Raji (cell line): Measurements from ENCODE around the gene PLIN4.

Experiments
- POLR2A ChIP-seq: IDR thresholded peaks from 2 replicates; pipeline ENCODE4 v1.6.1; 2011; ENCODE audit warnings: low read depth, low read length, control low read depth; ENCODE audit not compliant: insufficient read depth

PLIN4 gene

GRCh38 chr19:4553092-4553695, 34.9 kb upstream of the PLIN4 start:
- TF ChIP-seq POLR2A, result no peak

GRCh38 chr19:4552525-4552819, 34.2 kb upstream of the PLIN4 start:
- TF ChIP-seq POLR2A, result no peak

GRCh38 chr19:4550479-4551050, 32.3 kb upstream of the PLIN4 start:
- TF ChIP-seq POLR2A, result no peak

- no peak for TF ChIP-seq POLR2A
These were observed 31.7 kb upstream of the PLIN4 start for GRCh38 chr19:4550018-4550417.

- no peak for TF ChIP-seq POLR2A
These were observed 29.9 kb upstream of the PLIN4 start for GRCh38 chr19:4548238-4548584.

GRCh38 chr19:4547303-4548237, 29.3 kb upstream of the PLIN4 start:
- TF ChIP-seq POLR2A, result no peak

- no peak for TF ChIP-seq POLR2A
These were observed 25.8 kb upstream of the PLIN4 start for GRCh38 chr19:4543842-4544647.

GRCh38 chr19:4542896-4543841, 24.9 kb upstream of the PLIN4 start:
- no peak for TF ChIP-seq POLR2A

GRCh38 chr19:4541114-4541805, 23.0 kb upstream of the PLIN4 start:
- TF ChIP-seq POLR2A, result no peak

GRCh38 chr19:4539693-4540581, 21.7 kb upstream of the PLIN4 start, which contains the start of gene LRG1:
Gene LRG1 (minus strand): TSS chr19:4540036. CDS start chr19:4540013, 23 bp downstream.
- TF ChIP-seq POLR2A, result 0 out of 2 replicates have a peak, but pooled peaks have one; percentile 17

GRCh38 chr19:4539169-4539692, 20.9 kb upstream of the PLIN4 start:
- no peak for TF ChIP-seq POLR2A

GRCh38 chr19:4538601-4538954, 20.3 kb upstream of the PLIN4 start:
- no peak for TF ChIP-seq POLR2A

- TF ChIP-seq POLR2A, result no peak
These were observed 19.8 kb upstream of the PLIN4 start for GRCh38 chr19:4537953-4538600.
